Upper lobe of left lung (tissue), 6 donors: ENCODE measurements around the gene PGP. TPM values are rescaled to one million over a fixed set of nuclear protein-coding genes. Genes with fewer than 3 reads are reported as not detected.
A peak's percentile ranks its signal among the peaks of the same experiment; 100 is the strongest.

Experiments used
- ATAC-seq, 2 donors: fragments of 200-7000 bp; cut with Tn5 transposase; one replicate each; pipeline ENCODE4 v1.9.1; 2022; ENCODE audit warnings: mild to moderate bottlenecking in 2 of 2, moderate library complexity in 2 of 2; ENCODE audit not compliant: low FRiP score in 2 of 2
- DNase-seq, 2 donors: peaks; one replicate each; pipeline ENCODE4 v3.0.0-alpha.2; 2019 to 2020
- H3K27ac ChIP-seq, 4 donors: fragments of 200-600 bp; sonication (generic); one replicate each; pipeline ENCODE4 v1.5.1; 2016 to 2019
- H3K27me3 ChIP-seq, 4 donors: fragments of 200-600 bp; sonication (generic); one replicate each; pipeline ENCODE4 v1.5.1; 2017 to 2019
- H3K36me3 ChIP-seq, 4 donors: fragments of 200-600 bp; sonication (generic); one replicate each; pipeline ENCODE4 v1.5.1; 2016 to 2019
- H3K4me1 ChIP-seq, 4 donors: fragments of 200-600 bp; sonication (generic); one replicate each; pipeline ENCODE4 v1.5.1; 2018 to 2019
- H3K4me3 ChIP-seq, 4 donors: fragments of 200-600 bp; sonication (generic); one replicate each; pipeline ENCODE4 v1.5.1; 2017 to 2019; ENCODE audit warnings: mild to moderate bottlenecking in 2 of 4, moderate library complexity in 1 of 4
- H3K9me3 ChIP-seq, 4 donors: fragments of 200-600 bp; sonication (generic); one replicate each; pipeline ENCODE4 v1.5.1; 2018 to 2019
- CTCF ChIP-seq, 6 experiments: fragments of 450-650 bp in 4 of 6; fragments of 200-600 bp in 2 of 6; sonication (generic) in 2 of 6; IDR thresholded peaks; one replicate each; pipeline ENCODE4 v1.5.1; 2016 to 2019; ENCODE audit warnings: antibody characterized with exemption in 6 of 6
- EP300 ChIP-seq, 4 donors: sonication (generic); formaldehyde crosslinking; IDR thresholded peaks; one replicate each; pipeline ENCODE4 v1.5.1; 2017; ENCODE audit warnings: antibody characterized with exemption in 4 of 4, control low read depth in 2 of 4
- POLR2A ChIP-seq, 4 donors: fragments of 450-650 bp; IDR thresholded peaks; one replicate each; pipeline ENCODE4 v1.5.1; 2016 to 2017; ENCODE audit warnings: antibody characterized with exemption in 4 of 4, mild to moderate bottlenecking in 2 of 4
- POLR2AphosphoS5 ChIP-seq, 2 donors: sonication (generic); formaldehyde crosslinking; IDR thresholded peaks; one replicate each; pipeline ENCODE4 v1.5.1; 2017; ENCODE audit warnings: antibody characterized with exemption in 2 of 2
- WGBS, 2 donors: methylation state at CpG; one replicate each; pipeline ENCODE4 v1.1.5; 2017 to 2018; 5-methylcytosine and 5-hydroxymethylcytosine counted together
- total RNA-seq, 6 donors: library from RNA; depleted of rRNA in 4 of 6; stranded (reverse); fragments of >200 nt in 4 of 6; gene quantifications; one replicate each; pipeline versions ENCODE4 v1.1.0 to v1.2.1, GENCODE V29; 2016 to 2021
- donor health status: DM: no; HTN: no; CAD: no; lungs with moderate emphysema.
- donor health status: DM: no; HTN: yes; CAD: no; lungs with severe emphysema.

The PGP gene
- total RNA-seq, 6 donors from 2014 or later: 18.6 to 32.5 (median 21.7) TPM

DNA sequence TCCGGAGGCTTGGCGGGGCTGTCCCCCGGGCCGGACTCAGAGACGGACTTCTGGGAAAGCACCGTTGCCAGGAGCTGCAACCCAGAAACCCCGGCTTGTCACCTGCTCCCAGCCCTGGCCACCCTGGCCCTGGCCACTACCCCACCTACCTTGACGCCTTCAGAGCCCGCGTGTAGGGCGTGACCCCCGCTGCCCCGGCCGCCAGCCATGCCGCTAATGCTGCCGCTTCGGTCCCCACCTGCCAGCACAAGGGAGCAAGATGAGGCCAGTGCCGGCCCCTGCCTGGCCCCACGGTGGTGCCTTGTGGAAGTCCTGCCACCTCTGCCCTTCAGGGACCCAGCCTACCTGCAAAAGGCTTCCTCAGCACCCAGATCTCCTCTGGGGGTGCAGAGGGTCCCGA lies 29.7 kb downstream of the PGP start:
- 80 to 85% methylated on average over 11 to 12 of the region's 20 CpGs for WGBS, 2 donors
- Histone ChIP-seq H3K27ac (no peak overlapping the region), H3K27me3 (no peaks in the 10 kb centered on the region), H3K9me3 (no peaks in the 10 kb centered on the region), H3K36me3 (no peaks in the 10 kb centered on the region), H3K4me1 (no peaks in the 10 kb centered on the region), H3K4me3 (no peak overlapping the region)
- TF ChIP-seq CTCF (IDR thresholded peaks at IDR 0.05) (no peak), POLR2AphosphoS5 (IDR thresholded peaks at IDR 0.05) (no peak), EP300 (IDR thresholded peaks at IDR 0.05) (no peak), POLR2A (IDR thresholded peaks at IDR 0.05) (no peak)
- no peak for ATAC-seq
- no peak for DNase-seq

- no peaks in the 10 kb centered on the region for H3K9me3 ChIP-seq
- H3K27ac ChIP-seq: no peak overlapping the region
- H3K36me3 ChIP-seq: no peaks in the 10 kb centered on the region
- H3K4me1 ChIP-seq: no peaks in the 10 kb centered on the region
- no peaks in the 10 kb centered on the region for H3K27me3 ChIP-seq
- no peak for ATAC-seq
- no peak overlapping the region for H3K4me3 ChIP-seq
- TF ChIP-seq POLR2AphosphoS5 (IDR thresholded peaks at IDR 0.05): no peak
- no peak for DNase-seq
- 86 to 90% methylated on average over 9 to 18 of the region's 19 CpGs for WGBS, 2 donors
Measured at GRCh38 chr16:2184346-2184745, 30.3 kb downstream of the PGP start.

DNA sequence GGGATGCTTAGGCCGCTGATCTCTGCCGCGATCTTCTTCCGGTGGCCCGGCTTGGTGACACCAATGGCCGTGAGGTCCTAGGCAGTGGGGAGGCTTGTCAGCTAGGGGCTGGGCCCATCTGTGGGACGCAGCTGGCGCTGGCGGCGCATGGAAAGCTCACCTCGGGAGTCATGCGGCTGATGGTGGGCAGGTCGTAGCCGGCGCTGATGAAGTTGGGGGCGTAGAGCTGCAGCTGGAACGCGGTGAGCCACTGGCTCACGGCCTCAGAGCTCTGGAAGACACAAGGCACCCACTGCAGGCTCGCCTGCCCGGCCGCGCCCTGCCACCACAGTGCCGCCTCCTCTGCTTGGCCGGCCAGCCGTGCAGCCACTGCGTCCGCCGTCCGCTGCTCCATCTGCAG lies 31.0 kb downstream of the PGP start:
- H3K27ac ChIP-seq: no peak overlapping the region
- peaks cover 0 to under 1% (median 0%) of the 10 kb centered on the region in 4 donors for H3K4me1 ChIP-seq
- WGBS, 2 donors: 91 to 93% methylated on average over 11 to 28 of the region's 30 CpGs
- H3K36me3 ChIP-seq: no peaks in the 10 kb centered on the region
- no peak overlapping the region for H3K4me3 ChIP-seq
- H3K9me3 ChIP-seq: no peaks in the 10 kb centered on the region
- ATAC-seq: no peak
- peak in 1 of 2 donors; percentile 82 for DNase-seq
- no peak for TF ChIP-seq POLR2AphosphoS5 (IDR thresholded peaks at IDR 0.05)
- no peaks in the 10 kb centered on the region for H3K27me3 ChIP-seq

DNA sequence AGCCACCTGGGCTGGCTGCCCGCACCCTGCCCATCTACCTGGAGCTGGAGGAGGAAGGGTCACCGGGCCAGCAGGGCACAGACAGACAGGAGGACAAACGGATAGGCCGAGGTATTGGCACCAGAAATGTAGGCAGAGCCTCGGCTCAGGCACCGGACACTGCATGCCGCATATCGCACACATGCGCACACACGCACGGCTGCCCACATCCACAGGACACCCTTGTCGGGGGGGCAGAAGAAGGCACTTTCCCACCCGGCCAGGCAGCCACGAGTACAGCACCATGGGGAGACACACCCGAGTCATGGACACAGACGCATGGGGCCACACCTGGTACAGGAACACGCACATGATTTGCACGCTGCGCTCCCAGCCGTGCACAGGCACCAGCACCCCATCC lies 32.7 kb downstream of the PGP start:
- Histone ChIP-seq H3K36me3 (peaks cover 3 to 12% (median 9%) of the 10 kb centered on the region in 4 donors), H3K27ac (no peak overlapping the region), H3K27me3 (no peaks in the 10 kb centered on the region), H3K4me3 (no peak overlapping the region), H3K9me3 (no peaks in the 10 kb centered on the region), H3K4me1 (peaks cover 0 to 5% (median 0%) of the 10 kb centered on the region in 4 donors)
- WGBS, 2 donors: 96 to 97% methylated on average over 10 to 20 of the region's 20 CpGs
- ATAC-seq: no peak
- no peak for TF ChIP-seq EP300 (IDR thresholded peaks at IDR 0.05)
- TF ChIP-seq CTCF (IDR thresholded peaks at IDR 0.05): no peak
- no peak for TF ChIP-seq POLR2AphosphoS5 (IDR thresholded peaks at IDR 0.05)
- no peak for TF ChIP-seq POLR2A (IDR thresholded peaks at IDR 0.05)
- DNase-seq: peak in 1 of 2 donors; percentile 58

DNA sequence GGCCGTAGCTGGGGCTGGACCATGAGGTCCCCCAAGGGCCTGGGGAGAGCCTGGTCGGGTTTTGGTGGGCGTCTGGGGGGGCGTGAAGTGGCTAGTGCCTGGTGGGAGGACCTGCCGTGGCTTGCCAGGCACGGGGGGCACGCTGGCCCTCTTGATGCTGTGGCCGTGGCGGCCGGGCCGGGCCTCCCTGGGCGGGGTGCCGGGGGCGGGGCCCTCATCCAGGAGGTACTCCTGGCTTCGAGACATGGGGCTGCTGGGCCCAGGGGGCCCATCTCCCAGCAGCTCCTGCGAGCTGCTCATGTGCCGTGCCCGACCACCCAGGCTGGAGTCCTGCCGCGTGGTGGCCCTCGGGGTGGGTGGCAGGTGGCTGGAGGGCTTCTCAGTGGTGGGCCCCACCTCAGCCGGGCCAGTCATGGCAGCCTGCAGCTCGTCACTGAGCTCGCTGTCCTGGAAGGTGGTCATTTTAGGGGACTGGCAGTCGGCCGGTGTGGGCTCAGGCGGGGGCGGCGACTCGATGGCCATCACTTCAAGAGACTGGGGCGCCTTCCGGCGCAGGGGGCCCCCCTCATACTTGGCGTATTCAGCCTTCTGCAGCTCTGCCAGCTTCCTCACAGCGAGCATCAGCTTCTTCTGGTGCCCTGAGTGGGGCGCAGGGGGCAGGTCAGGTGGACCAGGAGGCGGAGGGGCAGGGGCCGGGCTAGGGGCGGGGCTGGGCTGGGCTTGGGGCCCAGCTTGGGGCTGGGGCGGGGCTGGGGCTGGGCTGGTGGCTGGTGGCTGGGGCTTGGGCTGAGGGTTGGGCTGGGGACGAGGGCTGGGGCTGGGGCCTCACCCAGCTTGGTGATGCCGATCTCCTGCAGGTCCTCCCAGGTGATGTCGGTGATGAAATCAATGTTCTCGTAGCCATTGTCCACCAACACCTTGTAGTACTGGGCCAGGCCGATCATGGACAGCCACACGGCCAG lies 33.4 kb downstream of the PGP start:
- 86 to 88% methylated on average over 11 to 38 of the region's 46 CpGs for WGBS, 2 donors
- H3K36me3 ChIP-seq: peaks cover 3 to 19% (median 16%) of the 10 kb centered on the region in 4 donors
- TF ChIP-seq EP300 (IDR thresholded peaks at IDR 0.05) (no peak), POLR2A (IDR thresholded peaks at IDR 0.05) (no peak), POLR2AphosphoS5 (IDR thresholded peaks at IDR 0.05) (no peak), CTCF (IDR thresholded peaks at IDR 0.05) (no peak)
- H3K9me3 ChIP-seq: no peaks in the 10 kb centered on the region
- H3K27ac ChIP-seq: no peak overlapping the region
- DNase-seq (peak in 1 of 2 donors; percentile 84), ATAC-seq (no peak)
- peaks cover 0 to 5% (median 0%) of the 10 kb centered on the region in 4 donors for H3K4me1 ChIP-seq
- no peak overlapping the region for H3K4me3 ChIP-seq
- no peaks in the 10 kb centered on the region for H3K27me3 ChIP-seq
